SK-N-SH (cell line): ENCODE results near the gene OBSL1. TPM values are rescaled to one million over a fixed set of nuclear protein-coding genes. Genes with fewer than 3 reads are reported as not detected.

Source experiments
- CTCF ChIA-PET: fragments of 300-600, 350-600 bp; formaldehyde crosslinking; extraction: SDS; loops from one replicate; lab custom pipeline; 2021; lab: Yijun Ruan, JAX
- POLR2A ChIA-PET: fragments of 350-600 bp; sonication (Branson Sonifier 250); formaldehyde crosslinking; extraction: SDS; loops from one replicate; lab custom pipeline; 2020; ENCODE audit warnings: antibody characterized with exemption, inconsistent platforms; lab: Yijun Ruan, JAX
- DNase-seq: peaks from one replicate; pipeline ENCODE4 v3.0.0; 2012
- H2AFZ ChIP-seq: fragments of 200-600 bp; sonication (generic); 2 replicates; pipeline ENCODE4 v1.8.1; 2016; ENCODE audit warnings: antibody characterized with exemption, mild to moderate bottlenecking, low read depth
- H3F3A ChIP-seq: fragments of 200-600 bp; sonication (generic); replicated peaks from 2 replicates; pipeline ENCODE3; 2016; ENCODE audit warnings: antibody characterized with exemption, mild to moderate bottlenecking; ENCODE audit not compliant: insufficient read depth
- H3K27ac ChIP-seq, 2 experiments: fragments of 200-500 bp in 1 of 2; fragments of 200-600 bp in 1 of 2; sonication (Bioruptor generic) in 1 of 2; sonication (generic), shearing (Covaris generic) in 1 of 2; 2 replicates each; pipeline versions ENCODE4 v1.5.1 to v1.6.1; 2014 to 2016; ENCODE audit warnings: low read depth in 2 of 2, inconsistent platforms in 1 of 2, low read length in 1 of 2, mild to moderate bottlenecking in 1 of 2, mixed read lengths in 1 of 2
- H3K27me3 ChIP-seq: fragments of 200-600 bp; sonication (generic), shearing (Covaris generic); 2 replicates; pipeline ENCODE4 v1.6.1; 2016; ENCODE audit warnings: mixed run types; ENCODE audit not compliant: insufficient read depth
- H3K36me3 ChIP-seq, 2 experiments: fragments of 200-500 bp in 1 of 2; fragments of 200-600 bp in 1 of 2; sonication (Bioruptor generic) in 1 of 2; sonication (generic) in 1 of 2; replicated peaks in 1 of 2; 2 replicates each; pipeline versions ENCODE3 to v1.5.1; 2014 to 2016; ENCODE audit warnings: low read length in 1 of 2, mild to moderate bottlenecking in 1 of 2; ENCODE audit not compliant: insufficient read depth in 2 of 2, control insufficient read depth in 1 of 2
- H3K4me1 ChIP-seq, 2 experiments: fragments of 200-500 bp in 1 of 2; fragments of 200-600 bp in 1 of 2; sonication (Bioruptor generic) in 1 of 2; sonication (generic), shearing (Covaris generic) in 1 of 2; 2 replicates each; pipeline versions ENCODE4 v1.5.1 to v1.6.1; 2014 to 2016; ENCODE audit warnings: low read depth in 1 of 2, low read length in 1 of 2, mixed run types in 1 of 2; ENCODE audit not compliant: insufficient read depth in 2 of 2, control insufficient read depth in 1 of 2
- H3K4me2 ChIP-seq: fragments of 200-600 bp; sonication (generic), shearing (Covaris generic); 2 replicates; pipeline ENCODE4 v1.6.1; 2017; ENCODE audit warnings: mixed run types
- H3K4me3 ChIP-seq, 2 experiments: fragments of 200-500 bp in 1 of 2; fragments of 200-600 bp in 1 of 2; sonication (Bioruptor generic) in 1 of 2; sonication (generic), shearing (Covaris generic) in 1 of 2; 2 replicates each; pipeline versions ENCODE4 v1.5.1 to v1.8.1; 2014 to 2016; ENCODE audit warnings: low read depth in 2 of 2, inconsistent platforms in 1 of 2, low read length in 1 of 2, mild to moderate bottlenecking in 1 of 2, mixed read lengths in 1 of 2, moderate library complexity in 1 of 2
- H3K79me2 ChIP-seq: fragments of 200-600 bp; sonication (generic); 2 replicates; pipeline ENCODE4 v1.8.1; 2017; ENCODE audit warnings: mild to moderate bottlenecking; ENCODE audit not compliant: insufficient read depth
- H3K9ac ChIP-seq: fragments of 200-600 bp; sonication (generic); 2 replicates; pipeline ENCODE4 v1.6.1; 2017; ENCODE audit warnings: mixed run types
- H3K9me2 ChIP-seq: fragments of 200-600 bp; sonication (generic); 2 replicates; pipeline ENCODE4 v1.6.1; 2017; ENCODE audit warnings: mixed run types
- H3K9me3 ChIP-seq: fragments of 200-600 bp; sonication (generic); 2 replicates; pipeline ENCODE4 v1.6.1; 2017; ENCODE audit warnings: mixed run types, mild to moderate bottlenecking, moderate library complexity
- H4K20me1 ChIP-seq: fragments of 200-600 bp; sonication (generic); 2 replicates; pipeline ENCODE4 v1.6.1; 2017; ENCODE audit warnings: mild to moderate bottlenecking, mixed run types; ENCODE audit not compliant: insufficient read depth
- CHD2 ChIP-seq: fragments of 150-350 bp; IDR thresholded peaks from 2 replicates; pipeline ENCODE4 v1.6.1; 2018; ENCODE audit warnings: low read length; ENCODE audit not compliant: partially characterized antibody
- CTCF ChIP-seq: fragments of 200-600 bp; sonication (generic); IDR thresholded peaks from 2 replicates; pipeline ENCODE4 v1.6.1; 2017; ENCODE audit warnings: antibody characterized with exemption, mild to moderate bottlenecking, moderate library complexity
- ELF1 ChIP-seq: IDR thresholded peaks from 2 replicates; pipeline ENCODE4 v1.4.0; 2012
- EZH2phosphoT487 ChIP-seq: fragments of 200-600 bp; sonication (generic); IDR thresholded peaks from 2 replicates; pipeline ENCODE4 v1.6.1; 2017; ENCODE audit warnings: low read depth, mixed run types, mild to moderate bottlenecking, antibody characterized with exemption, moderate library complexity, borderline replicate concordance
- FOXM1 ChIP-seq: IDR thresholded peaks from 2 replicates; pipeline ENCODE4 v1.4.0; 2012; ENCODE audit warnings: low read depth, mild to moderate bottlenecking
- GABPA ChIP-seq: IDR thresholded peaks from 2 replicates; pipeline ENCODE4 v1.4.0; 2012; ENCODE audit warnings: low read depth, mild to moderate bottlenecking
- GATA2 ChIP-seq: sonication (generic); formaldehyde crosslinking; IDR thresholded peaks from 2 replicates; pipeline ENCODE4 v1.5.0; 2020; ENCODE audit warnings: mild to moderate bottlenecking, missing genetic modification reagents
- IRF3 ChIP-seq: fragments of 150-350 bp; IDR thresholded peaks from 2 replicates; pipeline ENCODE4 v1.6.1; 2016; ENCODE audit warnings: mild to moderate bottlenecking, low read depth, low read length
- JUND ChIP-seq: IDR thresholded peaks from 2 replicates; pipeline ENCODE4 v1.4.0; 2012
- MXI1 ChIP-seq: IDR thresholded peaks from 2 replicates; pipeline ENCODE4 v1.6.1; 2012; ENCODE audit warnings: mild to moderate bottlenecking, low read depth, low read length, improper control_type of control experiment
- NRF1 ChIP-seq: IDR thresholded peaks from 2 replicates; pipeline ENCODE4 v1.6.1; 2012; ENCODE audit warnings: low read depth, mild to moderate bottlenecking, low read length
- RAD21 ChIP-seq: IDR thresholded peaks from 2 replicates; pipeline ENCODE4 v1.6.1; 2012; ENCODE audit warnings: mild to moderate bottlenecking, low read length
- REST ChIP-seq: IDR thresholded peaks from 2 replicates; pipeline ENCODE4 v1.6.1; 2012; ENCODE audit warnings: mild to moderate bottlenecking, low read depth, low read length, moderate library complexity
- RXRA ChIP-seq: IDR thresholded peaks from 2 replicates; pipeline ENCODE4 v1.4.0; 2012; ENCODE audit warnings: low read depth, mild to moderate bottlenecking, borderline replicate concordance
- SIN3A ChIP-seq: IDR thresholded peaks from 2 replicates; pipeline ENCODE4 v1.6.1; 2012; ENCODE audit warnings: low read depth, mild to moderate bottlenecking, low read length, moderate library complexity, borderline replicate concordance
- TCF12 ChIP-seq: IDR thresholded peaks from 2 replicates; pipeline ENCODE4 v1.4.0; 2012
- USF1 ChIP-seq: IDR thresholded peaks from 2 replicates; pipeline ENCODE4 v1.4.0; 2012; ENCODE audit warnings: low read depth, borderline replicate concordance
- WGBS: methylation state at CpG from one replicate; pipeline ENCODE4 v1.1.6; 2017; ENCODE audit warnings: low lambda C conversion rate; 5-methylcytosine and 5-hydroxymethylcytosine counted together
- polyA plus RNA-seq, 3 experiments: library from polyadenylated mRNA; depleted of rRNA; stranded (reverse); fragments of >200 nt; gene quantifications; 2 replicates each; pipeline ENCODE4 v1.2.3, GENCODE V29; 2012

OBSL1 gene
- polyA plus RNA-seq, 1 of the 3 experiments (the other 2 are of a cell fraction), result 93.0 TPM

GRCh38 chr2:219609149-219609750 is 37.9 kb upstream of the OBSL1 start:
- no peak for TF ChIP-seq TCF12
- TF ChIP-seq REST, result no peak
- no peak for TF ChIP-seq GATA2 (CRISPR knock-in tag)
- no peak for TF ChIP-seq GABPA
- TF ChIP-seq JUND, result no peak
- TF ChIP-seq FOXM1, result no peak
- TF ChIP-seq CHD2, result no peak
- no peak for TF ChIP-seq ELF1
- no peak for TF ChIP-seq SIN3A
- TF ChIP-seq NRF1, result no peak
- no peak for TF ChIP-seq EZH2phosphoT487
- TF ChIP-seq USF1, result no peak
- TF ChIP-seq CTCF, result no peak
- no peak for TF ChIP-seq RAD21
- TF ChIP-seq RXRA, result no peak
- no peak for TF ChIP-seq IRF3
- no peak for TF ChIP-seq MXI1
- TF ChIP-seq, all 33 proteins: peak for 0
- H3K9me2 ChIP-seq, result no peaks in the 10 kb centered on the region
- no peaks in the 10 kb centered on the region for H3K79me2 ChIP-seq
- WGBS, result 96% methylated on average over 11 of the region's 13 CpGs
- no peak overlapping the region for H3K27ac ChIP-seq
- H3F3A ChIP-seq, result no peaks in the 10 kb centered on the region
- H3K4me3 ChIP-seq, result no peak overlapping the region
- no peaks in the 10 kb centered on the region for H3K9me3 ChIP-seq
- peaks cover 0 to 9% of the 10 kb centered on the region in 2 experiments; a peak in 1 of 4 replicates for H3K4me1 ChIP-seq
- peaks cover 0 to 48% of the 10 kb centered on the region in 2 experiments for H3K36me3 ChIP-seq
- H3K27me3 ChIP-seq, result no peaks in the 10 kb centered on the region
- ChIA-PET CTCF (interaction anchor here (0.9 kb wide), 1 partner anchor 33 kb away, joined by 3 read pairs; no protein-coding TSS in a partner anchor), POLR2A (no interaction called here)
- no peak overlapping the region for H3K4me2 ChIP-seq
- no peaks in the 10 kb centered on the region for H4K20me1 ChIP-seq
- H3K9ac ChIP-seq, result no peak overlapping the region
- no peak for DNase-seq
- H2AFZ ChIP-seq, result no peak overlapping the region
